GM21515 (cell line): ENCODE data around the gene PPM1B.
A peak's percentile ranks its signal among the peaks of the same experiment; 100 is the strongest.
"Not testable (repeated sequence)": the region's sequence is repeated elsewhere in the genome, so short reads cannot be mapped to it uniquely, and the experiment has no call there.

Experiments
- ATAC-seq: cut with Tn5 transposase; IDR thresholded peaks from one replicate; pipeline ENCODE4 v1.9.1; 2021; ENCODE audit not compliant: unreplicated experiment

Gene PPM1B

DNA sequence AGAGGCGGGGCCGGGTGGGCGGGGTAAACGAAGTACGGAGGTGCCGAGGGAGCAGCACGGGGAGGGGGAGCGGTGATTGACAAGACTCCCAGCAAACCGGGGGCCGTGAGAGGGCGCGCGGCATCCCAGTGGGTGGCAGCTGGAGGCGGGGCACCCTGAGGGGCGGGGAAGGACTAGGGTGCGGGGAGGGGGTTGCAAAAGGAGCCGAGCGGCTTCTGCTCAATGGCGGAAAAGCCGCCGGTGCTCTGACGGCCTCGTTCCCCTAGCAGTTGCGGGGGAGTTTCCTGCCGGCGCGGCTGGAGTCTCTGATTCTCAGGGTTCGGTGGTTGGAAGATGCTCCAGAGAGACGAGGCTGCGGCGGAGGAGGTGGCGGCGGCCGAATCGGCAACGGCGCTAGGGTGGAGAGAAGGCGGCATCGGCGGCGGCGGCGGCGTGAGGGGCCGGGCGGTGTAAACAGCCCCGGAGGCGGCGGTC lies at the start of gene PPM1B:
Gene PPM1B (plus strand): TSS at position 195 of the 474 bp plus-strand sequence. CDS start 32,325 bp downstream, outside the sequence.
- ATAC-seq = peak; percentile 71

DNA sequence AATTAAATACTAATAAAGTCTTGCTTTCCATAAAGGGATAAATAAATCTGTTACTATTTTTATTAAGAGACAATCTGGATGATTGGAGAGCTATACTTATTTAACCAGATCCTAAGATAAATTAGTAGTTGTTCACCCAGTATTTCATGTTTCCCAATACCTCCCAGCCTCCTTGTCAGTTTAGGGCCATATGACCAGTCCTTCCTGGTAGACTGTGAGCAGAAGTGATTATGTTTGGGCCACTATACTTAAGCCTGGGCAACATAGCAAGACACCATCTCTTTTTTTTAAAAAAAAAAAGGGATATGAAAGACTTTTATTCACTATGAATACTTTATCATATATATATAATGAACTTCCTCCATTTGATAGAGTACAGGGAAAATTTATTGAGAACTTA lies 48.8 kb upstream of the PPM1B start:
- no peak for ATAC-seq

DNA sequence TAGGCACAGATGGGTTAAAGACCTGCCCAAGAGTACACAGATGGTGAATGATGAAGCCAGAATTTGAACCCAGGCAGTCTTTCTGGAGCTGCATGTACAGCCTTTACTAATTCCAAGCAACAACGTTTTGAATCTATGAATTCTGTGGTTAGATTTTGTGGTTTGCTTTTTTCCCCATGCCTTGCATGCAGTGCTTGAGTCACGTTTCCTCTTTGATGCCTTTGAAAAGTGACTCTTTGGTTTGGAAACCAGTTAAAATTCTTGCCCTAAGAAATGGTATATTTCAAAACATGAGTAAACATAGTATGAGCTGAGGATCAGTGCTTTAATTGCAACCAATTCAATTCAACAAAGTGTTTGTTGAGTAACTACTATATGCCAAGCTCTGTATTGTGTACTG lies 48.2 kb upstream of the PPM1B start:
- no peak for ATAC-seq

DNA sequence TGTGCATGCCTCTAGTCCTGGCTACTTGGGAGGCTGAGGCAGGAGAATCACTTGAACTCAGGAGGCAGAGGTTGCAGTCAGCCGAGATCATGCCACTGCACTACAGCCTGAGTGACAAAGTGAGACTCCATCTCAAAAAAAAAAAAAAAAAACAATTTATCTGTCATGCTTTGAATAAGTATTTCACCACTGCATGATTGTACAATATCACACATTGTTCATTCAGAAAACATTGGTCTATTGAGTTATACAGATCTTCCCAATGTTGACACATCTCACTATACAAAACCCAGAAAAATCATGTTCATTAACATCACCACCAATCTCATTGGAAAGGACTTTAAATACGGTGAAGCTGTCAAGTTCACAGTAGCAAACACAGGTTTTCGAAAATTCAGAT lies 46.8 kb upstream of the PPM1B start:
- no peak for ATAC-seq

DNA sequence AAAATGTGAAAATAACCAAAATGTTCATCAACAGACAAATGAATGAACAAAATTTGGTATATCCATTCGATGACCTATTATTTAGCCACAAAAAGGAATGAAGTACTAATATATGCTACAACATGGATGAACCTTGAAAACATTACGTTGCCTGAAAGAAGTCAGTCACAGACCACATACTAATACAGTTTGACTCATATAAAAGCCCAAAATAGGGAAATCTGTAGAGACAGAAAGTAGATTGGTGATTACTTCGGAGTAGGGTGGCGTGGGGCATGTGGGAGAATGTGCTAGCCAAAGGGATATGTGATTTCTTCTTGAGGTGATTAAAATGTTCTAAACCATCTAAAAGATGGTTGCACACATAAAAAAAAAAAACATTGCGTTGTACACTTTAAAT lies 44.2 kb upstream of the PPM1B start:
- ATAC-seq = no peak

DNA sequence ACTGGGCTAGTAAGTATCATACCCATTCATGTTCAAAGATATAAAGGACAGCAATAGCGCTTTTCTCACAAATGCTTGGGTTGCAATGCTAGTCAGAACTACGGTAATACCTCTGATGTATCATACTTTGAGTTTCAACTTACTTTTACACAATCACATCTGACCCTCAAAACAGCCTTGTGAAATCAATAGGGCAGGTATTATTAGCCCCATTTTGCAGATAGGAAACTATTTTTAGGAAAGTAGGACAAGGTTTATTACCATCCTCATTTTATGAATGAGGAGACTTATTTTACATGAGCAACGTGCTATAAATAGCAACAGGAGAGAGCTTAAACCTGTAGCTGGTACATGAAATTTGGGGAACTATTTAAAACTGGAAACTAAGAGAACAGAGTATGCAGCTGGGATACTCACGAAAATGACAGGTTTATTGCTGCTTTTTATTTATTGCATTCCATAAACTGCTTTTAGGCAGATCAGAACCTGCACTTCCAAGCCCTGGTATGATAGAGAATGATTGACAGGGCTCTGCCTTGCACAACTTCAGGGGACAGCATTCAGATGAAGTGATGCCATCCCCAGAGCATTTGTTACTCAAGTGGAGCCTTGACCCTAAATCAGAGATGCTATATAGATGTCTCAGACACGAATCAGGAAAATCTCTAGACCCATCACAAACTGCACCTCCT lies 42.4 kb upstream of the PPM1B start:
- no peak for ATAC-seq

DNA sequence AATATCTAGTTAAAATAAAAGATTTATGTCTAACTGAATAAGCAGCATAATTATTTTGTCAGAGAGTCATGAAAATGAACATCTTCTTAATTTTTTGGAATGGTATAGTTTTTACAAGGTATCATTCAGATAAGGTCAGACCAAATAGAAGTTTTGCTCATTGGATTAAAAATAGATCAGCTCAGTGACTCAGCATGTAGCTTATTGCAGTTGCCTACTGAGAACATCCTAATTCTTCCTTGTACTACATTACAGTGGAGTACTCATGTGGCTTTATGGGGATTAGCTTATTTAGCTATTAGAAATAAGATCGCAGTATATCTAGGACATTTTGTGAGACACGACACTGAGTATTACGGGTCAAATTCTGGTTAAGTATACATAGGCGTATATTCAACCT lies 38.2 kb upstream of the PPM1B start:
- no peak for ATAC-seq

DNA sequence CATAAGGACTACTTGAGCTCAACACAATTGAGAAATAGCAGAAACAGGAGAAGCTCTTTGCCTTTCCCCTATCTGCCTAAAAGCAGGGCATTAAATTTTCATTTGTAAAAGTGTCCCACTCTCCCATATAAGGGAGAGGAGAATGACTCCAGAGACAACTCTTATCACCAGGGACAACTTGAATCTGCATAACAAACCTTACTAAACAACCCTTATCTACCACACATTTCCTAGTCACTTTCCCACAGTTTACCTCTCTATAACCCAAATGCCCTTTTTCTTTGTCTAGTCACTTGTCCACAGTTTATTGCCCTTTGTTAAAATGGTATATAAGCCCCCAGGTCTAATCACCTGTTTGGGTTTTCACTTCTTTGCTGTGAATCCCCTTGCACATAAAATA lies 37.5 kb upstream of the PPM1B start:
- no peak for ATAC-seq

DNA sequence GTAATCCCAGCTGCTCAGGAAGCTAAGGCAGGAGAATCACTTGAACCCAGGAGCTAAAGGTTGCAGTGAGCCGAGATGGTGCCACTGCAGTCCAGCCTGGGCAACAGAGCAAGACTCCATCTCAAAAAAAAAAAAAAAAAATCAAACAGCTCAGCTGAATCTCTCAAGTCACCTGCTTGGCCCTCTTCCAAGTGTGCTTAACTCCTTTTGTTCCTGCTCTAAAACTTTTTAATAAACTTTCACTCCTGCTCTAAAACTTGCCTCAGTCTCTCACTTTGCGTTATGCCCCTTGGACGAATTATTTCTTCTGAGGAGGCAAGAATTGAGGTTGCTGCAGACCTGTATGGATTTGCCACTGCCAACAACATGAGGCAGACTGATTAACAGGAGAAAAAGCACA lies 35.1 kb upstream of the PPM1B start:
- not testable (repeated sequence) for ATAC-seq

DNA sequence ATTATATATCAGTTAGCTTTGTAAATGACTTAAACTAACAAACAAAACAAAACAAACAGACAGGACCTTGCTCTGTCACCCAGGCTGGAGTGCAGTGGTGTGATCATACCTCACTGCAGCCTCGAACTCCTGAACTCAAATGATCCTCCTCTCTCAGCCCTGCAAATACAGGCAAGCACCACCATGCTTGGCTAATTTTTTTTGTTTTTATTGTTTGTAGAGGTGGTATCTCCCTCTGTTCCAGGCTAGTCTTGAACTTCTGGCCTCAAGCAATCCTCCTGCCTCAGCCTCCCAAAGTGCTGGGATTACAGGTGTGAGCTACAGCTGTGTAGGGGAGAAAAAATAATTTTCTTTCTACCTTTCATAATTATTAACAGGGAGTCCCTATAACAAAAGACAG lies 33.8 kb upstream of the PPM1B start:
- ATAC-seq = no peak

DNA sequence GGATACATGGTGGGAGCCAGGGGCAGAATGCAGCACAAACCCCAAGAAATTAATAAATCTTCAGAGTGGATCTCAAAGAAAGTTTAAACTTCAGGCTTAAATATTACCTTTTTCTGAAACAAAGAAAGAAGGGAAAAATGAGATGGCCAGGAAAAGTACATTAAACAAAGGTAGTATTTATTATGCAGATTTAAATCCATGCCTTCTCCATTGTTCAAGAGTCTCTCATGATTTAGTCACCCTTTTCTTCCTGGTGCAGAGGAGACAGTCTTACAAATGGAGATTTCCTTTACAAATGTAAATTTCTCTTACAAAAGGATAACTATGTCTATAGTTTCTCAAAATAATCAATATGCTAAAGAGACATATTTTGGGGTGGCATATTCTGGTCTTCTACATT lies 33.4 kb upstream of the PPM1B start:
- no peak for ATAC-seq

DNA sequence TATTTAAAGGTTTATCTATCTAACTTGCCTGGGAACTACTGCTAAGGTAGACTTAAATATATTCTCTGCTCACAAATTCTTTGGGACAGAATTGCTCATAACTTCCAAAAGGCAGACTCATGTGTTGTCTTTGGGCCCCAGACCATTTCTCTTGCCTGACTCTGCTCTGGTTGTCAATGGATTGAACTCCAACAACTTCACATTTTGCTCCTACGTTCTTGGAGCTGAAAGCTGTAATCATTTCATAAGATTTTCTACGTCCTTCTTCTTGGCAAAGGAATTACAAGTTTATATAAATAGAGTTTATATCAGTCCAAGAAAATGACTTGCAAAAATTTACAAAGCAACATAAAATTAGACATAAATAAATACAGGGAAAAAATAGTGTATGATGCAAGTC lies 32.9 kb upstream of the PPM1B start:
- ATAC-seq = no peak

DNA sequence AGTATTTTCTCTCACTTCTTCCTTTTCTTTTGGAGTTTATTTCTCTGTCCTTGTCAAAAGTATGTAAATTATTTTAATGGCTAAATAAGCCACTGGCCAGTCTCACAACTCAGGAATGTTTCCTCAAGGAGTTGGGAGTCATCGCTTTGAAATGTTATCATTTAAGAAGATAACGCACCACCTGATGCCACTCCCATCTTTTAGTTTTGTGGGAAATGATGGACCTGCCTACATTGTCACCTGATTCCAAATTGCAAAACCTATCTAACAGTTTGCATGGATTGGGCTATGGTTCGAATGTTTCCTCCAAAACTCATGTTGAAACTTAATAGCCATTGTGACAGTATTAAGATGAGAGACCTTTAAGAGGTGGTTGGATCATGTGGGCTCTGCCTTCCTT lies 32.4 kb upstream of the PPM1B start:
- no peak for ATAC-seq

DNA sequence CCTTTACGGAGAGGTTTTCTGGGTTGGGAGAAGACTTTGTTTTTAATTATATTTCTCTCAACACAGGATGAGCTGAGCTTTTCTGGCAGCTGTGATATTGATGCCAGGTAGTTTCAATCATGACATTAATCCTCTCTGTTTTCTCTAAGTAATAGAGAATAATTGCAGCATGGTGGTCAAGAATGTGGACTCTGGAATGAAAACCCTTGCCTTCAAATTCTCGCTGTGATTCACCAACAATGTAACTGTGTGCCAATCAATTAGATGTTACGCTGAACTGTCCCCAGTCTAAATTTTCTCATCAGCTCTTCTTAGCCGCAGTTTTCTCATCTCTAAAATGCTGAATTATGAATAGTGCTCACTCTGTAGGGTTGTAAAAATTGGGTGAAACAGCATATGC lies 31.6 kb upstream of the PPM1B start:
- no peak for ATAC-seq

DNA sequence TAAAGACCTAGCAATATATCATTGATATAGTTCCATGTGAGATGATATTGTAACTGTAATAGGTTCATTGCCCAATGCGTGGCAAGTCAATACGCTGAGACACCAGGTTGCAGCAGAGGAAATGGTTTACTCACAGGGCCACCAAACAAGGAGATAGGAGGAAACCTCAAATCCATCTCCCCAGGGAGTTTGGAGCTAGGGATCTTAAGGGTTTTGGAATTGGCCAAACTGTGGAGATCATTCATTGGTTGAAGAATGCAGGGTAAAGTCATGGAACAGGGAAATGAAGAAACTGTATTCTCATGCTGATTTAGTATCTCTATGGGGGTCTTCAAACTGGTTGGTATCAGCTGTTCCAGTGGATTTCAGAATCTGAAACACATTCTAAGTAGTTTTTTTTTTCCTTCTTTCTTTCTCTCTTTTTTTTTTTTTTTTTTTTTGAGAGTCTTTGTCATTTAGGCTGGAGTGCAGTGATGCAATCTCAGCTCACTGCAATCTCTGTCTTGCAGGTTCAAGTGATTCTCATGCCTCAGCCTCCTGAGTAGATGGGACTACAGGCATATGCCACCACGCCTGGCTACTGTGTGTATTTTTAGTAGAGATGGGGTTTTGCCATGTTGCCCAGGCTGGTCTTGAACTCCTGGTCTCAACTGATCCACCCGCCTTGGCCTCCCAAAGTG lies 30.7 kb upstream of the PPM1B start:
- ATAC-seq = no peak

DNA sequence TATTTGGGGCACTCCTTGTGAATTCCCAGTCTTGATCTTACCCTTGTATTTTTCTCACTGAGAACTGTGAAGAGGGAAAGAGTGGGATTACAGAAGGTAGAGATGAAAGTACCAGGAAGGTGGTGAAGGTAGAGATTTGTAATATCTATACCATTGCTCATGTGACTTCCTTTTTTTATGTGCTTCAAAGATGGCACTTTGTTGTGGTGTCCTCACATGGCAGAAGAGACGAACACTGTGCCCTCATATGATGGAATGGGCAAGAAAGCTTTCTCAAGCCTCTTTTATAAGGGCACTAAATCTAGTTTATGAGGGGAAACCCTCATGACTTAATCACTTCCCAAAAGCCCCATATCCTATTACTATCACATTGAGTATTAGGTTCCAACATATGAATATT lies 28.9 kb upstream of the PPM1B start:
- ATAC-seq = no peak

DNA sequence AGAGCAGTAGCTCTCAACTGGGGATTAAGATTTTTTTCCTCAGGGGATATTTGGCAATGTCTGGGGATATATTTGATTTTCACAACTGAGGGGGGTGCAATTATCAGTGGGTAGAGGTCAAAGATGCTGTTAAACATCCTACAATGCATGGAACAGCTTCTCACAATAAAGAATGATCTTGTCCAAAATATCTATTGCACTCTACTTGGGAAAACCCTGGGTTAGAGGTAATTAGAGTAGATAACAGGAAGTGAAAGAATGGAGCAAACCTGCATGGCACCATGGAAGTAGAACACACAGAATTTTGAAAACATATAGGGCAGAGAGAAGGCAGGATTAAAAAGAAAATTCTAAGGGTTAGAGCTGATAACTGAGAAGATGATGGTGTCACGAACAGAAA lies 26.4 kb upstream of the PPM1B start:
- ATAC-seq = no peak

DNA sequence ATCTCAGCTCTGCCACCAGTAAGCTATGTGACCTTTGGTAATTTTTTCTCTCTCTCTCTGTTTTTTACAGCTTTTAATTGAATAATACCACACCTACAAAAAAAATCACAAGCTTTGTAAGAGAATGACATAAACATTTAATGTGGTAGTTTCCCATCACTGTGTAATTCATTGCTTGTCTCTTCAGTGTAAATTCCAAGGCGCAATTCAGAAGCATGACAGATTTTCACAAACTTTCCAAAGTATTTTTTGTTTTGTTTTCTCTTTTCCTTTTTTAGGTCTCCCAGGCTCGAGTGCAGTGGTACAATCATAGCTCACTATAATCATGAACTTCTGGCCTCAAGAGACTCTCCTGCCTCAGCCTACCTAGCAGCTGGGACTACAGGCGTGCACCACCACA lies 25.0 kb upstream of the PPM1B start:
- no peak for ATAC-seq

DNA sequence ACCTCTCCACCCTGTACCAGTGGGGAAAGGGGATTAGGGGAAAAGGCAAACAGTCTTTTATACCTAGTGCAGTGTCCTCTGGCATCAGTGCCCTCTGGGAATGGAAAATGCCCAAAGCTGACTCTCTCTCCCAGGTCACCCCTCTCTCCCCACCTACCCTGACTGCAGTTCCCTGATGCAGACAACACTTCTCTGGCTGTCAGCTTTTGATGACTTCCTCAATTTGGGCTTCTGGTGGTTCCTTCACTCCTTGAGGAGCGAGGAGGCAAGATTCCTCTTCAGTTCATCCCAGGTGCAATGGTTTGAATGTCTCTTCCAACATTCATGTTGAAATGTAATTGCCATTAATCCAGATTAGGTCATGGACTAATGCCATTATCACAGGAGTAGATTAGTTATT lies 19.7 kb upstream of the PPM1B start:
- ATAC-seq = no peak

DNA sequence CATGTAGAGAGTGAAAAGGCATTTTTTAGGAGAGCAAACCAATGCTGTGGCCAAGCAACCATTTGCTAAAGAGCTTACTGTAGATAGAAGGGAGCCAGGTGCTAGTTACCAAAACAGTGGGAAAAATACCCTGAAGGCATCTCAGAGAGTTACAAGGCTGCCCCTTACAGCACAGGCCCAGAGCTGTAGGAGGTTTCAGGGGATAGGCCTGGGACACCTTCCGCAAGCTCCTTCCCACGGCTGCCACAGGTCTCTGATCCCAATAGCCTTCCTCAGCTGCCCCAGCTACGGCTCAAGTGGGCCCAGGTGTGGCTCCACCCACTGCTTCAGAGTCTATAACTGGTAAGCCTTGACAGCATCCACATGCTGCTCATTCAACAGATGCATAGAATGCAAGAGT lies 18.2 kb upstream of the PPM1B start:
- ATAC-seq = no peak

DNA sequence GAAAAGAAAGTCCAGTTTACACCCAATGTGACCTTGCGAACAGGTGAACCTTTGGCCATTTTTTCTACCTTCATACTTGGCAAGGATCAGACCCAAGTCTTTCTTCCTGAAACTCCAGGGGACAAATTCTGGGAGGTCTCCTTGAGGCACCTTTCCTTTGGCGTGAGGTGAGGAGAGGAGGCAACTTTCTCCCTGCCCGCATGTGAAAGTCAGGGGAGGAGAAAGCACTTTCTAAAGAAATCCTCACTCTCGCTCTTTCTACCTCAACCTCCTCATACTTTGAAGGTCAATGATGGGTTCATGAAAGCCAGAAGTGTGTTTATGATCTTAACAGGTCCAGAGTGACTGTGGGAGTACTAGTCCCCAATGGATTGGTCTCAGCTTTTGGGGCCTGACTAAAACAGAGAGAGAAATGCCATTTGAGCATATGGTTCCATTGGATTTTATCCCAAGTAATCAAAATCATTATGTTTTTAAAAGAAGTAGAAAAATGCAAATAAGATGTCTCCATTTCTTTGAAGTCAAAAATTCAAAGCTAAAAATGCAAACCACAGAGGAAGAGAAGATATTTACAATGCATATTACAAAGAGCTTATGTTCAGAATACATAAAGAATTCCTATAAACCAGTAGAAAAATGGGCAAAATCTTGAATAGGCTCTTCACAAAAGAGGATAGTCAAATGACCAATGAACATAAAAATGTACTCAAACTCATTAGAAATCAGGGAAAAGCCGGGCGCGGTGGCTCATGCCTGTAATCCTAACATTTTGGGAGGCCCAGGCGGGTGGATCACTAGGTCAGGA lies 15.6 kb upstream of the PPM1B start:
- ATAC-seq = no peak
